Breast epithelium (tissue), 4 donors: ENCODE data around the gene SELENOS. TPM values are rescaled to one million over a fixed set of nuclear protein-coding genes. Genes with fewer than 3 reads are reported as not detected.

ENCODE experiments used
- DNase-seq, 2 donors: peaks; one replicate each; pipeline ENCODE4 v3.0.0-alpha.2; 2019; ENCODE audit warnings: low spot score in 2 of 2
- H3K27ac ChIP-seq, 2 donors: fragments of 200-600 bp; sonication (generic) in 1 of 2; one replicate each; pipeline ENCODE4 v1.5.1; 2016 to 2019; ENCODE audit warnings: mild to moderate bottlenecking in 1 of 2
- H3K27me3 ChIP-seq, 2 donors: fragments of 200-600 bp; sonication (generic) in 1 of 2; one replicate each; pipeline versions ENCODE4 v1.5.1 to v1.6.0; 2017 to 2019; ENCODE audit warnings: control low read depth in 1 of 2, mild to moderate bottlenecking in 1 of 2
- H3K36me3 ChIP-seq: fragments of 200-600 bp; one replicate; pipeline ENCODE4 v1.5.1; 2019
- H3K4me1 ChIP-seq, 2 donors: fragments of 200-600 bp; sonication (generic); one replicate each; pipeline ENCODE4 v1.5.1; 2016 to 2019; ENCODE audit warnings: control low read depth in 1 of 2
- H3K4me3 ChIP-seq, 3 donors: fragments of 200-600 bp; sonication (generic); 1 replicate in 2 of 3; 2 replicates in 1 of 3; pipeline ENCODE4 v1.5.1; 2016 to 2019; ENCODE audit warnings: mild to moderate bottlenecking in 3 of 3, moderate library complexity in 2 of 3
- H3K9me3 ChIP-seq, 2 donors: fragments of 200-600 bp; sonication (generic) in 1 of 2; one replicate each; pipeline ENCODE4 v1.5.1; 2016 to 2019; ENCODE audit warnings: control low read depth in 1 of 2
- CTCF ChIP-seq, 3 donors: fragments of 450-650 bp; IDR thresholded peaks; one replicate each; pipeline ENCODE4 v1.5.1; 2016 to 2017; ENCODE audit warnings: antibody characterized with exemption in 3 of 3, mild to moderate bottlenecking in 3 of 3, moderate library complexity in 3 of 3
- POLR2A ChIP-seq: fragments of 450-650 bp; IDR thresholded peaks from one replicate; pipeline ENCODE4 v1.6.1; 2016; ENCODE audit warnings: antibody characterized with exemption, mild to moderate bottlenecking, moderate library complexity
- POLR2AphosphoS5 ChIP-seq, 3 donors: sonication (generic); formaldehyde crosslinking; IDR thresholded peaks; one replicate each; pipeline ENCODE4 v1.6.1; 2017; ENCODE audit warnings: antibody characterized with exemption in 3 of 3
- intact Hi-C: fragments of 100-400 bp; cut with DNase I; formaldehyde crosslinking; loops from one replicate; pipeline ENCODE4 v1.15.1; 2023; ENCODE audit warnings: low total_unique reads
- total RNA-seq, 3 donors: library from RNA; depleted of rRNA; stranded (reverse); fragments of >200 nt; gene quantifications; one replicate each; pipeline ENCODE4 v1.1.0, GENCODE V29; 2016

SELENOS gene
- total RNA-seq, 3 donors from 2014 or later = 56.1 to 76.8 (median 76.4) TPM

GRCh38 chr15:101273534-101273933 lies 3.8 kb downstream of the SELENOS start:
- no peak overlapping the region for H3K4me3 ChIP-seq
- intact Hi-C loops = no loop called here
- H3K9me3 ChIP-seq = no peaks in the 10 kb centered on the region
- no peaks in the 10 kb centered on the region for H3K4me1 ChIP-seq
- peaks cover 27% of the 10 kb centered on the region for H3K36me3 ChIP-seq
- TF ChIP-seq POLR2AphosphoS5 (IDR thresholded peaks at IDR 0.05) (no peak), POLR2A (no peak), CTCF (IDR thresholded peaks at IDR 0.05) (no peak)
- no peaks in the 10 kb centered on the region for H3K27me3 ChIP-seq
- no peak overlapping the region for H3K27ac ChIP-seq
- DNase-seq = no peak

- no peak overlapping the region for H3K27ac ChIP-seq
- no peak for TF ChIP-seq POLR2AphosphoS5 (IDR thresholded peaks at IDR 0.05)
- TF ChIP-seq CTCF (IDR thresholded peaks at IDR 0.05) = no peak
- no peak for TF ChIP-seq POLR2A
- peaks cover 27% of the 10 kb centered on the region for H3K36me3 ChIP-seq
- no peaks in the 10 kb centered on the region for H3K9me3 ChIP-seq
- H3K27me3 ChIP-seq = no peaks in the 10 kb centered on the region
- intact Hi-C loops = no loop called here
- DNase-seq = no peak
- peaks cover 0 to 2% of the 10 kb centered on the region in 2 donors for H3K4me1 ChIP-seq
- H3K4me3 ChIP-seq = no peak overlapping the region
These were observed 4.7 kb downstream of the SELENOS start for GRCh38 chr15:101272584-101272983.

GRCh38 chr15:101269479-101270223 lies 7.6 kb downstream of the SELENOS start:
- Histone ChIP-seq H3K9me3 (no peaks in the 10 kb centered on the region), H3K27ac (no peak overlapping the region), H3K27me3 (no peaks in the 10 kb centered on the region), H3K4me3 (no peak overlapping the region), H3K4me1 (peaks cover 5 to 10% of the 10 kb centered on the region in 2 donors), H3K36me3 (peaks cover 27% of the 10 kb centered on the region)
- DNase-seq = no peak
- intact Hi-C loops = no loop called here
- no peak for TF ChIP-seq POLR2A
- no peak for TF ChIP-seq CTCF (IDR thresholded peaks at IDR 0.05)
- no peak for TF ChIP-seq POLR2AphosphoS5 (IDR thresholded peaks at IDR 0.05)

GRCh38 chr15:101267320-101268104 lies 9.8 kb downstream of the SELENOS start:
- intact Hi-C loops = no loop called here
- DNase-seq = peak in 1 of 2 donors; percentile 77

More at GRCh38 chr15:101267320-101268104, 9.8 kb downstream of the SELENOS start:
- H3K4me3 ChIP-seq = peak overlapping the region in 1 of 3 donors; percentile 40
- H3K27me3 ChIP-seq = no peaks in the 10 kb centered on the region
- peak overlapping the region; percentile 78 to 85 for H3K27ac ChIP-seq
- peaks cover 15% of the 10 kb centered on the region for H3K36me3 ChIP-seq
- no peaks in the 10 kb centered on the region for H3K9me3 ChIP-seq
- TF ChIP-seq CTCF (IDR thresholded peaks at IDR 0.05) = no peak
- TF ChIP-seq POLR2AphosphoS5 (IDR thresholded peaks at IDR 0.05) = no peak
- no peak for TF ChIP-seq POLR2A
- peaks cover 5 to 10% of the 10 kb centered on the region in 2 donors for H3K4me1 ChIP-seq
